Raji (cell line): ENCODE measurements around the gene GPR155.

Source experiments
- POLR2A ChIP-seq: IDR thresholded peaks from 2 replicates; pipeline ENCODE4 v1.6.1; 2011; ENCODE audit warnings: low read depth, low read length, control low read depth; ENCODE audit not compliant: insufficient read depth

GPR155 gene, protein sequence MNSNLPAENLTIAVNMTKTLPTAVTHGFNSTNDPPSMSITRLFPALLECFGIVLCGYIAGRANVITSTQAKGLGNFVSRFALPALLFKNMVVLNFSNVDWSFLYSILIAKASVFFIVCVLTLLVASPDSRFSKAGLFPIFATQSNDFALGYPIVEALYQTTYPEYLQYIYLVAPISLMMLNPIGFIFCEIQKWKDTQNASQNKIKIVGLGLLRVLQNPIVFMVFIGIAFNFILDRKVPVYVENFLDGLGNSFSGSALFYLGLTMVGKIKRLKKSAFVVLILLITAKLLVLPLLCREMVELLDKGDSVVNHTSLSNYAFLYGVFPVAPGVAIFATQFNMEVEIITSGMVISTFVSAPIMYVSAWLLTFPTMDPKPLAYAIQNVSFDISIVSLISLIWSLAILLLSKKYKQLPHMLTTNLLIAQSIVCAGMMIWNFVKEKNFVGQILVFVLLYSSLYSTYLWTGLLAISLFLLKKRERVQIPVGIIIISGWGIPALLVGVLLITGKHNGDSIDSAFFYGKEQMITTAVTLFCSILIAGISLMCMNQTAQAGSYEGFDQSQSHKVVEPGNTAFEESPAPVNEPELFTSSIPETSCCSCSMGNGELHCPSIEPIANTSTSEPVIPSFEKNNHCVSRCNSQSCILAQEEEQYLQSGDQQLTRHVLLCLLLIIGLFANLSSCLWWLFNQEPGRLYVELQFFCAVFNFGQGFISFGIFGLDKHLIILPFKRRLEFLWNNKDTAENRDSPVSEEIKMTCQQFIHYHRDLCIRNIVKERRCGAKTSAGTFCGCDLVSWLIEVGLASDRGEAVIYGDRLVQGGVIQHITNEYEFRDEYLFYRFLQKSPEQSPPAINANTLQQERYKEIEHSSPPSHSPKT

DNA sequence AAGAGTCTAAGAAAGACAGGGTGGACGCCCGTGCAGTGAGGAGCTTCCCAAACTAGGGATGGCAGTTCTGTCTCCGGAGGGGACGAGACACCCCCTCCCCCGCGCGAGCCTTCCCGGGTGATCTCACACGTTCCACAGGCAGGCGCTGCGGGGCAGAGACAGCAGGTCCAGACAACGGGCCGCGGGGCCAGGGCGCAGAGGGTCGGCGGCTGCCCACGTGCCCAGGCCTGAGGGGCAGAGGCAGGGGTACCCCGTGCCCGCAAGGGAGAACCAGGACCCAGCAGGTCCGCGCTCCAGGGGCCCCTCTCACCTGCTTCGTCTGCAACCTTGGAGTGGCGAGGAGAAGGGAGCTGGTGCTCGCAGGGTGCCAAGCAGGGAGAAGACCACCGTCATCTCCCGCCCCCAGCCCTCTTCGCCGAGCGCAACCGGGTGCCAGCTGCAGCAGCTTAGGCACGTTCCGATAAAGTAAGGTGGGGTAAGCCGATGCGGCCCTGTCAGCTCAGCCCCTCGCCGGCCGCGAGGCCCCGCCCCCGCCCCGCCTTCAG, at the start of gene GPR155:
Gene GPR155, minus strand, starts transcription at position 467 of the 545 bp plus-strand sequence. CDS start 5,073 bp downstream, outside the sequence.
- peak; percentile 49; the same call in 1 of the 2 replicates for TF ChIP-seq POLR2A

DNA sequence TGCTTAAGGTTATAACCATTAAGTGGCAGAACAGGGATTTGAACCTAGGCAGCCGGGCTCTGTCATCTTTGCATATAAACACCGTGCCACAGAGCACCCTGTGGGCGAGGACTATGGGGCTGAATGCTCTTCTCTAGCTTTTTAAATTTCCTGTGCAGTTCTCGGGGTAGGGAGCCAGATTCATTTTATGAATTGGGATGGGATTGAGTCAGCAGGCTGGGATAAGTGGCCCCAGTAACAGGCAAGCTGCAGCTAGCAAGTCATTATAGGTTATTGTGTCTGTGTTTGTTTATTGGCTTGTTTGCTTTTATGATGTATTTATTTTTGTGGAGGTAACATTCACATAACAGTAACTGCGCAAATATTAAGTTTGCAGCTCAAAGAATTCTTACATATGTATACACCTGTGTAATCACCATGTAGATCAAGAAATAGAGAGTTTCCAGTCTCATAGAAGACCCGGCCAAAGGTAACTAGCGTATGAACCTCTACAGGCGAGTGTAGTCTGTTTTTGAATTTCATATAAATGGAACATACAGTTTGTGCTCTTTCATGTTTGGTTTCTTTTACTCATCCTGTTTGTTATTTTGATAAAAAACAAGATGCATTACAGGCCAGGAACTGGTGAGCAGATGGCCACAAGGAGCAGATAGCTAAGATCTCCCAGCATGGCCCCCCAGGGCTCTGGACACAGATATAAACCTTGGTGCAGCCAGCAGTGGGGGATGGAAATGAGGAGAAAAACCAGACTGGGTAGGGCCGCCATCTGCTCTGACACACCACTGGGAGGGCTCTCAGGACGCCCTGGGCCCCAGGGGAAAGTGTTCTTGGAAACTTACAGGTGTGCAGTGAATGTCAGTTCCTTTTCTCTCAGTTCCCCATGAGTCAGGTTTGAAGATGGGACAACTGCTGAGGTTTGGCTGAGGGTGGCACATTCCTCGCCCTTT, 49.2 kb upstream of the GPR155 start:
- TF ChIP-seq POLR2A: no peak

DNA sequence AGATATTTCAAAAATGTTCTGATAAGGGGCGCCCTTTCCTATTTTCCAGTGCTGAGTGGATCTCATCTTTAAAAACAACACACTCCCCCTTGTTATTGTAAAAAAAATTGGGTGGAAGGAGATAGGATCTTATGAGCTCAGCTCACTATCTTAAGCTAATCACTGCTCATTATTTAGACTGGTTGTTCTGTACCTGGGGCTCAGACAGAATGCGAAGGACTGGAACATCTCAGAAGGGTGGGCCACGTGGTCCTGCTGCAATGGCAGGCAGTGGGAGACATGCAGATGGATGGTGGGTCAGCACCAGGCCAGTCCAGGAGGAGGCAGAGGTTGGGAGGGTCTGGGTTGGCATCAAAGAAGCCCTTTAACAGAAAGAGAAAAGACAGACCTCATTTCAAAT, 48.3 kb upstream of the GPR155 start:
- no peak for TF ChIP-seq POLR2A

DNA sequence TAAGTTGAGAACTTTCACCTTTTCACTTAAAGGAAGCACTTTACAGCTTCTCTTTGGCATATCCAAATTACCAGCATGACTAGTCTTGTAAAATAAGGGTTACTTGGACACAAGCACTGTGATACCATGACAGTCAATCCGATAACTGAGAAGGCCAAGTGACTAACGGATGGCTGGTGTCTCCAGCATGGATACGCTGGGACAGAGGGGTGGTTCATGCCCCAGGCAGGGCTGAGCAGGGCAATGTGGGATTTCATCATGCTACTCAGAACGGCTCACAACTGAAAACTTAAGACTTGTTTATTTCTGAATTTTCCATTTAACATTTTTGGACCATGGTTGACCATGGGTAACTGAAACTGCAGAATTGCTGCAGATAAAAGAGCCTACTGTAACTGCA, 43.1 kb upstream of the GPR155 start:
- TF ChIP-seq POLR2A: no peak

DNA sequence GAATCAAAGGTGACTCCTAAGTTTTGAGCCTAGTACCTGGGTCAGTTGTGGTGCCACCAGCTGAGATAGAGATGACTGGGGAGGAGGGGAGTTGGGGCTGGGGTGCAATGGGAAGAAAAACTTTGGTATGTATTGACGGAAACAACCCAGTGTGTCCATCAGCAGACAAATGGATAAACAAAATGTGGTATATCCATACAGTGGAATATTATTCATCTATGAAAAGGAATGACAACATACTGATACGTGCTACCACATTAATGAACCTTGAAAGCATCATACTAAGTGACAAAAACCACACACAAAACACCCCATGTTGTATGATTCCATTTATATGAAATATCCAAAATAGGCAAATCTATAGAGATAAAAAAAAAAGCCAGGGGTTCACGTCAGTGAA, 41.1 kb upstream of the GPR155 start:
- TF ChIP-seq POLR2A: no peak

DNA sequence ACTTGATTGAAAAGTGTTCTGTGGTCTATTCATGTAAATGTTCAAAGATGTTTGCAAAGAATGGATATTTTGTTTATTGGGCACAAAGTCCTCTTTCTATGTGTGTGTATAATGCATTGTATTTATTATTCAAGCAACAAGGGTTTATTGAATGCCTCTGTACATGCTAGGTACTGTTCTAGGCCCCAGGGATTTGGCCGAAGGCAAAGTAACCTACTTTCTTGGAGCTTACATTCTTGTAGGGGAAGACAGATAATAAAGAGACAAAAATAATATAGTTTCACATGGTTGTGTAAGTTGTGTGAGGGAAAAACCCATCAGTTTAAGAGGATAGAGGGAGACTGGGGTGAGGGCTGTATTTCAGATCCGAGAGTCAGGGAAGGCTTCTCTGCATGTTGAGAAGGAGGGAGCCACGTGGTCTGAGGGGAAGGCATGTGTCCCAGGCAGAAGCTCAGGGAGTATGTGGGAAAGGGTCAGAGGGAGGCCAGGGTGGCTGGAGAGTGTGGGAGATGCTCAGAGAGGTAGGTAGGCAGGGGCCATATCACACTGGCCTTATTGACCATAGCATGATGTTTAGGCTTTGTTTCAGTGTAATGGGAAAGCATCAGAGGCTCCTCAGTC, 40.4 kb upstream of the GPR155 start:
- TF ChIP-seq POLR2A: no peak

DNA sequence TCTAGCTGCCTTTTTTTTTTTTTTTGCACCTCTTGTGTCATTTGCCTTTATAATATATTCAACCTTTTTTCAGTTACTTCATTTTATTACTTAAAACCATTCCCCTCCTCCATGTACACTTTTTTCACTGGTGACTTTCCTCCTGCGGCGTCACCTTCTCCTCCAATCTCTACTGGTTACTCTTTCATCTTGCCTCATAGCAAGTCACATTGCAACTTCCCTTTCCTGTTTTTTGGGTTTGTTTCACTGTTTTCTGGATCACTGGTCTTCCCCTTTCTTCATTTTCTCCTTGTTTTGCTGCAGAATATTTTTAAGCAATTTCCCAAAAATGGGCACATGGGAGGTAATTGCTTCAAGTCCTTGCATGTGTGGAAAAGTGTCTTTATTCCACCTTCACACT, 37.7 kb upstream of the GPR155 start:
- TF ChIP-seq POLR2A: no peak

DNA sequence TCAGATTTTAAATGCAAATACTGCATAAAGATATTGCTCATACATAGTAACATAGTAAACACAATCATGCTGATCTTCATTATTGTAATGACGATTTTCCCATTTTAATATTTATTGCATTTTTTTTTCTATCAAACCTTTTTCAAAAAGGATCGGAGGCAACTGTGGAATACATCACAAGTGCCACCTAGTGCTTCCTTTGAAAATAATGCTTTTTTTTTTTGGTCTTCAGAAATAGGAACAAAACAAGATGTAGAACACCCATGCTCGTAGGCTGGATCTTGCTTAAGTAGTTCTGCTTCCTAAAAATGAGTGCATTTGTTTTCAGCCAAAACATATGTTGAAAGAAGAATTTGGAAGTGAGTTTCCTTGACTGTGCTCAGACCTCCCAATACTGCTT, 35.7 kb upstream of the GPR155 start:
- no peak for TF ChIP-seq POLR2A

DNA sequence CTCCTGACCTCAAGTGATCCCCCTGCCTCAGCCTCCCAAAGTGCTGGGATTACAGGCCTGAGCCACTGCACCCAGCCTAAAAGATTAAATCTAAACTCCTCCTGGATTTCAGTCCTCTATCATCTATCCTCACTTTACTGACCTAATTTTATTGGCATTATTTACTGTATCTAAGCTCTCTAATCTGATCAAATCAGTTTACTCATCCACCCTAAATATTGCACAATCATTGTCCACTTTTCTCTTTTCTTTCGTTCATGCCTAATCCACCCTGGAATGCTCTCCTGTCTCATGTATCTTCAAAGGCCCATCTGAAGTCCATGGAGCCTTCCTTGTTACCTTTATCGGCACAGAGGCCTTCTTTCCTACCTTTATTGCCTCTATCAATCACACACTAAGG, 31.6 kb upstream of the GPR155 start:
- no peak for TF ChIP-seq POLR2A

DNA sequence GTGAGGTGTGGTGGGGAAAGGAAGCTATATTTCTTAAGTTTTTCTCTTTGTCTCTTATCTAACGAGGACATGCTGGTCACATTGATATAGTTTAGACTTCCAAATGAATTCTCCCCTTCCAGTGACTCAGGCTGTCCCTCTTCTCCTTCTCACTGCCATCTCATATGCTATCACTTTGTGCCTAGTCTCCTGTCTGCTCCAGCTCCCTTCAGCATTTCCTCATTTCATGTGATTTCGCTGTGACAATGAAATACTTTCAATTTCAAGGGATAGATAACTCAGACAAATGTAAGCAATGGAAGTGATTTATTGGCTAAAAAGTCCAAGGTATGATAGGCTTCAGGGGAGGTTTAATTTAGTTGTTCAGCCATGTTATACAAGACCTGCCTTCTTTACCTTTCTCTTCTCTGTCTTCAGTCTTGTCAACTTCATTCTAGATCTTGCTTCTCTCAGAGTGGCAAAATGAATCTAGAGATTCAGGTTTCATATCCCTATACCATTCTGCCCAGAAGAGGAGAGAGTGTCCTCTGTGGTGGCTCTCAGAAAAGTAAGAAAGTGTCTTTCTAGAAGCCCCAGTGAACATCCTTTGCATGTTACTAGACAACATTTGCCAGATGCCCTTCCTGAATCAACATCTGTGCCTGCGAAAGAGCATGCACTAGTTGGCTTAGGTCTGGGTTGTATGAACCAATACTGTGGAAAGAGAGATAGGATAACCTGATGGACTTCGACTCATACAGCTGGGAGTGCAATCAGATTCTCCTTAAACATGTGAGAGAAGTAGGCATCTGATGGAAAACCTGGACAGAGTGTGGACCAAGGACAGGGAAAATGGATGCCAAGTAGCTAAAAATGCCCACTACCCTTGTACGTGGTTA, 29.9 kb upstream of the GPR155 start:
- no peak for TF ChIP-seq POLR2A

DNA sequence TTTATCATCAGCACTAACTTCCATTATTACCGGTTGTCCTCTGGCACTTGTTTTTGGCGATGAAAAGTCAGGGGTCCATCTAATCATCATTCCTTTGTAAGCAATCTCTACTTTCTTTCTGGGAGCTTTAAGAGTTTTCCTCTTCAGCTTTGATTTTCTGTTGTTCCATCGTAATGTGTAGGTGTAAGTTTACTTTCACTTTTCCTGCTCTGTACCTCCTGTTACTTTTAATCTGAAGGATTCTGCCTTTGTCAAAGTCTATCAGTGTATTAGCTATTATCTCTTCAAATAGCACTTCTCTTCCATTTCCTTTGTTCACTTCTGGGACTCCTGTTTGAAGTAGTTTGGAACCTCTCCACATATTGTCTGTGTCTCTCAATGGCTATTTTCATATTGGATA, 25.5 kb upstream of the GPR155 start:
- TF ChIP-seq POLR2A: no peak

DNA sequence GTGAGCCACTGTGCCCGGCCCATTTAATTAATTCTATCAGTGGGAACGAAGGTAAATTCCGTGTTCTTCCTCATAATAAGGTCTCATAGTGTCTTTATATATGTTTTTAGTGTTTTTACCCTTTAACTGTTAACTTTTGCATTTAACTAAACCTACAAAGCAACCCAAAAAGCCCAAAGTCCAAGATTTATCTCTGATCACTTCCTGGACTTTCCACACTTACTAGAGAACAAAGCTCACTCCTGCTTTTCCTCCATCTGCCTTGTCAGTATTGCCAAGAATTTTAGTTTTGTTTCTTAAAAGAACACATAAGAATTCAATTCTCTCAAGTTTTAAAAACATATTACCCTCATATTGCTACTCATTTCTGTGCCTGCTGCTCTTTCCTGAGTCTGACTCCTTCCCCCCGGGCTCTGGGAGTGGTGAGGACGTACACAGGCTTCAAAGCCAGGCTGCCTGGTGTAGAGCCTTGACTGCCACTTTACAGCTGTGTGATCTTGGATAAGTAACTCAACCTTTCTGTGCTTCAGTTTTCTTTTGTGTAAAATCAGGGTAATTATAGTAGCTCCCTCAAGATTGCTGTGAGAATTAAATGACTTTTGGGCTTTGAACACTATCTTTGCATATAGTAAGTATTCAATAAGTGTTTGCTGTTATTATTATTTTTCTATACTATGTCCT, 24.9 kb upstream of the GPR155 start:
- TF ChIP-seq POLR2A: no peak

DNA sequence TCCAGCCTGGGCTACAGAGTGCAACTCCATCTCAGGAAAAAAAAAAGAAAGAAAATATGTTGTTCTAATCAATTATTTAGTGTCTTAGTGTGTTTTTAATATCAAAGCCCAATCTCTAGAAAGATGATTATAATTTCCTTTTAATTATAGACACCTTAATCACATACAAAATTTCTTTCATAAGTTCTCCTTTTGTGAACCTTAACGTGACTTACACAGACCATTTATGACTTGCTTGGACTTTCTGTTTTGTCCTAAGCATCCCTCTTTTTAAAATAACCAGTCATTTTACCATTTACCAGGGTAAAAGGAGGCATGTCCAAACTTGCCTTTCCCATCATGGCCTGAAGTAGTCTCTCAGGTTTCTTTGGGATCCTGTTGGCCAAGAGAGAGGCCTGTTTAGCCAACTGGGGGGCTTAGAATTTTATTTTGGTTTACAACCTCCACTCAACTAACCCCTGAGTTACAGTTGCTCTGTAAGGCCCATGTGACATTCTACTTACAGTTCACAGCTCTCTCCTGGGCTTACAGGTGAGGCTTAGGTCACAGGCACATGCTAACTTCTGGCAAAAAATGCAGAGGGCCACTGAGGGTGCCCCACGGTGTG, 23.9 kb upstream of the GPR155 start:
- no peak for TF ChIP-seq POLR2A
